Endothelial cell of umbilical vein (primary cell): ENCODE results near the gene FAM161B. TPM values are rescaled to one million over a fixed set of nuclear protein-coding genes. Genes with fewer than 3 reads are reported as not detected.

Source experiments
- BruUV-seq: library from RNA; stranded (reverse); fragments of 400-500 nt; replicated peaks from 2 replicates; lab custom pipeline; 2021; lab: Mats Ljungman, UMichigan
- CTCF ChIA-PET: fragments of 300-600, 350-600 bp; sonication (Branson Sonifier 250); formaldehyde crosslinking; loops from one replicate; lab custom pipeline; 2021; ENCODE audit warnings: antibody characterized with exemption, inconsistent platforms; lab: Charles Lee
- POLR2A ChIA-PET: fragments of 300-600, 350-600 bp; sonication (Branson Sonifier 250); formaldehyde crosslinking; loops from one replicate; lab custom pipeline; 2021; ENCODE audit warnings: antibody characterized with exemption, inconsistent platforms; lab: Charles Lee
- DNase-seq: peaks from one replicate; pipeline ENCODE4 v3.0.0-alpha.2; 2011; ENCODE audit warnings: low read depth, low spot score
- FAIRE-seq: peaks from 2 replicates; lab custom pipeline; 2011; peaks lifted over from hg19 to GRCh38; lab: Jason Lieb, UNC
- H2AFZ ChIP-seq: 2 replicates; pipeline ENCODE4 v1.6.0; 2012; ENCODE audit warnings: low read depth, low read length, control low read depth, inconsistent platforms
- H3K27ac ChIP-seq: 2 replicates; pipeline ENCODE4 v1.5.1; 2011; ENCODE audit warnings: low read depth, mild to moderate bottlenecking, control low read depth, low read length, moderate library complexity; ENCODE audit not compliant: insufficient read depth
- H3K27me3 ChIP-seq, 2 experiments: 2 replicates each; pipeline versions ENCODE4 v1.6.0 to v1.6.1; 2011; ENCODE audit warnings: low read length in 2 of 2, mixed read lengths in 1 of 2; ENCODE audit not compliant: control insufficient read depth in 2 of 2, insufficient read depth in 2 of 2
- H3K36me3 ChIP-seq, 2 experiments: 2 replicates in 1 of 2; 3 replicates in 1 of 2; pipeline ENCODE4 v1.5.1; 2011; ENCODE audit warnings: low read length in 2 of 2, mild to moderate bottlenecking in 1 of 2, moderate library complexity in 1 of 2; ENCODE audit not compliant: control insufficient read depth in 2 of 2, insufficient read depth in 2 of 2; ENCODE audit errors: extremely low read depth in 1 of 2
- H3K4me1 ChIP-seq: 3 replicates; pipeline ENCODE4 v1.5.1; 2011; ENCODE audit warnings: mild to moderate bottlenecking, low read length; ENCODE audit not compliant: control insufficient read depth, insufficient read depth; ENCODE audit errors: extremely low read depth
- H3K4me2 ChIP-seq: 2 replicates; pipeline ENCODE4 v1.6.1; 2011; ENCODE audit warnings: low read length, control low read depth, mixed read lengths; ENCODE audit not compliant: insufficient read depth
- H3K4me3 ChIP-seq, 3 experiments: fragments of 200-600 bp in 1 of 3; sonication (generic), shearing (Covaris generic) in 1 of 3; replicated peaks in 1 of 3; 2 replicates each; pipeline ENCODE4 v1.5.1; 2011 to 2016; ENCODE audit warnings: control low read depth in 3 of 3, low read length in 3 of 3, mild to moderate bottlenecking in 2 of 3, inconsistent platforms in 1 of 3, low read depth in 1 of 3, moderate library complexity in 1 of 3; ENCODE audit not compliant: insufficient read depth in 1 of 3
- H3K79me2 ChIP-seq: 2 replicates; pipeline ENCODE4 v1.6.0; 2012; ENCODE audit warnings: low read length, inconsistent platforms; ENCODE audit not compliant: control insufficient read depth, insufficient read depth
- H3K9ac ChIP-seq: replicated peaks from 2 replicates; pipeline ENCODE3; 2011; ENCODE audit warnings: low read length, control low read depth; ENCODE audit not compliant: insufficient read depth; ENCODE audit errors: extremely low read depth
- H3K9me1 ChIP-seq: replicated peaks from 3 replicates; pipeline ENCODE4 v1.6.0; 2011; ENCODE audit warnings: mild to moderate bottlenecking, low read length; ENCODE audit not compliant: control insufficient read depth, insufficient read depth; ENCODE audit errors: extremely low read depth
- H3K9me3 ChIP-seq: replicated peaks from 2 replicates; pipeline ENCODE4 v1.5.1; 2012; ENCODE audit warnings: low read length, inconsistent platforms; ENCODE audit not compliant: control insufficient read depth, insufficient read depth
- H4K20me1 ChIP-seq: replicated peaks from 2 replicates; pipeline ENCODE3; 2011; ENCODE audit warnings: mild to moderate bottlenecking, low read length; ENCODE audit not compliant: control insufficient read depth, insufficient read depth; ENCODE audit errors: extremely low read depth
- FOS ChIP-seq: IDR thresholded peaks from 2 replicates; pipeline ENCODE4 v1.6.1; 2011; ENCODE audit warnings: mild to moderate bottlenecking, low read length, moderate library complexity, borderline replicate concordance; ENCODE audit not compliant: insufficient read depth
- JUN ChIP-seq: IDR thresholded peaks from 2 replicates; pipeline ENCODE4 v1.6.1; 2011; ENCODE audit warnings: borderline replicate concordance, low read depth; ENCODE audit not compliant: insufficient read length, insufficient read depth
- MYC ChIP-seq: IDR thresholded peaks from one replicate; pipeline ENCODE4 v1.6.1; 2011; ENCODE audit warnings: mild to moderate bottlenecking, low read depth, low read length
- dilution Hi-C: fragments of 300-500 bp; cut with MboI; formaldehyde crosslinking; loops from one replicate; pipeline ENCODE4 v1.15.0; 2019; ENCODE audit warnings: low sequenced_read_pairs; ENCODE audit not compliant: extremely low pct_ligation_motif_present
- intact Hi-C: fragments of 100-400 bp; cut with micrococcal nuclease; formaldehyde crosslinking; loops from one replicate; pipeline ENCODE4 v1.10.0; 2022
- polyA plus RNA-seq, 4 experiments: library from polyadenylated mRNA; depleted of rRNA in 3 of 4; stranded (reverse) in 3 of 4; unstranded in 1 of 4; fragments of >200 nt; gene quantifications; 2 replicates each; pipeline versions ENCODE4 v1.2.1 to v1.2.3, GENCODE V29; 2011 to 2012; ENCODE audit warnings: missing spikeins in 1 of 4
- total RNA-seq: library from RNA; stranded (reverse); gene quantifications from 2 replicates; pipeline ENCODE4 v1.2.3, GENCODE V29; 2021
- TF ChIP-seq, protein P1 (sequence below): IDR thresholded peaks from 2 replicates; pipeline ENCODE4 v1.6.1; 2011; ENCODE audit not compliant: insufficient read depth, insufficient read length

Gene FAM161B
- total and polyA plus RNA-seq, 2 donors (not counting 3 experiments of a cell fraction or from before 2014, with no cell fraction given) = 1.6 to 3.1 TPM

DNA sequence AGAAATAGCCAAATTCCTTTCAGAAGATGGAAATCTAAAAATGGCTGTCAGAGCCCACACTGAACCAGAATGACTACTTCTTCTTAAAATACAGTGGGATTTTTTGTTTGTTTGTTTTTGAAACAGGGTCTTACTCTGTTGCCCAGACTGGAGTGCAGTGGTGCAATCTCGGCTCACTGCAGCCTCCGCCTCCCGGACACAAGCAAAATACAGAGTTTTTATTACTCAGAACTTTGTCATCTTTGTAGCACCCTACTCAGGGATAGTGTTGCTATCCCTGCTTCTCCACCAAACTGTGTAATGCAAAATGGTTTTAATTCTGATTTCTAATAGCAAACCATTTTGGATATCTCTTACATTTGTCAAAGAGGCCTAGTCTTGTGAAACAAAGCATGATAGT, 46.9 kb downstream of the FAM161B start:
- no peaks in the 10 kb centered on the region for H4K20me1 ChIP-seq
- DNase-seq (no peak), FAIRE-seq (no peak)
- no peaks in the 10 kb centered on the region for H3K9me3 ChIP-seq
- peaks cover 14 to 24% of the 10 kb centered on the region in 2 experiments for H3K36me3 ChIP-seq
- no peak overlapping the region for H3K4me2 ChIP-seq
- H3K79me2 ChIP-seq = peaks cover 2% of the 10 kb centered on the region
- dilution Hi-C loops (no loop called here), intact Hi-C loops (no loop called here)
- POLR2A ChIA-PET = no interaction called here
- H3K27me3 ChIP-seq = no peaks in the 10 kb centered on the region
- no peaks in the 10 kb centered on the region for H3K4me1 ChIP-seq
- H3K9me1 ChIP-seq = no peaks in the 10 kb centered on the region
- CTCF ChIA-PET = no interaction called here
- H2AFZ ChIP-seq = no peak overlapping the region
- no peak overlapping the region for H3K4me3 ChIP-seq
- no peak for TF ChIP-seq MYC
- TF ChIP-seq FOS = no peak
- H3K27ac ChIP-seq = no peak overlapping the region
- BruUV-seq = no TSS peak
- H3K9ac ChIP-seq = no peak overlapping the region

DNA sequence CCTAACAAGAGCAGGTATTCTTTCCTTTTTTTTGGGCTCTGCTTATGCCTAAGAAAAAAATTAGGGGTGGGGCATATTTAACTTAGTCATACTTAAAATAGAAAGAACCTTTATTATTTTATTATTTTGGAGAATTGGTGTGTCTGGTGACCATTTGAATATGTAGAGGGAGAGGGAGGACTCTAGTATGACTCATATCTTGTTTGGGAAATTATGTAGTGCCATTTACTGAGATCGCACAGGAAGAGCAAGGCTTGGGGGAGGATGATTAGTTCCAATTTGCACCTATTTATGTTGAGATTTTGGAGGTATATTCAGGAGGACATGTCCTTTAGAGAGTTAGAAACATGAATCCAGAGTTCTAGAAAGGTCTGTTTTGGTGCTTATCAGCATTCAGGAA, 53.4 kb downstream of the FAM161B start:
- FAIRE-seq = no peak
- POLR2A ChIA-PET = no interaction called here
- Histone ChIP-seq H3K9ac (no peak overlapping the region), H2AFZ (no peak overlapping the region), H3K4me2 (no peak overlapping the region), H3K9me1 (no peaks in the 10 kb centered on the region), H3K4me1 (peaks cover 12% of the 10 kb centered on the region), H3K79me2 (peaks cover 13% of the 10 kb centered on the region), H3K4me3 (no peak overlapping the region), H3K27ac (peak overlapping the region; percentile 62), H4K20me1 (no peaks in the 10 kb centered on the region), H3K27me3 (no peaks in the 10 kb centered on the region), H3K36me3 (peaks cover 9 to 24% of the 10 kb centered on the region in 2 experiments), H3K9me3 (no peaks in the 10 kb centered on the region)
- TF ChIP-seq JUN = peak; percentile 42
- TF ChIP-seq FOS = peak; percentile 36
- TF ChIP-seq, protein P1, sequence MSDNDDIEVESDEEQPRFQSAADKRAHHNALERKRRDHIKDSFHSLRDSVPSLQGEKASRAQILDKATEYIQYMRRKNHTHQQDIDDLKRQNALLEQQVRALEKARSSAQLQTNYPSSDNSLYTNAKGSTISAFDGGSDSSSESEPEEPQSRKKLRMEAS = no peak
- BruUV-seq = no TSS peak
- peak; percentile 39 for DNase-seq
- intact Hi-C loops (no loop called here), dilution Hi-C loops (no loop called here)
- CTCF ChIA-PET = no interaction called here
